ENCODE measurements around the gene NSUN4. TPM values are rescaled to one million over a fixed set of nuclear protein-coding genes. Genes with fewer than 3 reads are reported as not detected.
A peak's percentile ranks its signal among the peaks of the same experiment; 100 is the strongest.
"Not testable (repeated sequence)": the region's sequence is repeated elsewhere in the genome, so short reads cannot be mapped to it uniquely, and the experiment has no call there.

The NSUN4 gene
- polyA plus RNA-seq, 3 donors, result 8.5 to 12.8 (median 10.4) TPM

GRCh38 chr1:46364612-46365011, 24.0 kb downstream of the NSUN4 start:
- Histone ChIP-seq H3K36me3 (replicated peaks in 1 of 2; ENCODE audit: control insufficient read depth in 1 of 2, insufficient read depth in 2 of 2, low read length in 2 of 2) (peaks cover 59 to 69% of the 10 kb centered on the region in 2 donors), H3K27me3 (ENCODE audit: control insufficient read depth in 2 of 2, insufficient read depth in 2 of 2, low read length in 2 of 2) (no peaks in the 10 kb centered on the region), H3K79me2 (ENCODE audit: insufficient read depth, low read length) (no peaks in the 10 kb centered on the region), H3K4me1 (ENCODE audit: control insufficient read depth in 1 of 2, insufficient read depth in 2 of 2, low read length in 2 of 2) (peaks cover 7 to 9% of the 10 kb centered on the region in 2 donors), H4K20me1 (ENCODE audit: insufficient read depth, low read length) (no peaks in the 10 kb centered on the region), H2AFZ (ENCODE audit: insufficient read depth, low read depth, low read length, poor library complexity, severe bottlenecking) (no peak overlapping the region), H3K4me2 (replicated peaks; ENCODE audit: extremely low read depth, low read length, poor library complexity, severe bottlenecking) (no peak overlapping the region), H3K27ac (ENCODE audit: low read depth in 1 of 2, low read length in 2 of 2) (no peak overlapping the region), H3K9ac (ENCODE audit: insufficient read depth, low read length, poor library complexity, severe bottlenecking) (no peak overlapping the region), H3K9me3 (replicated peaks in 1 of 2; ENCODE audit: control insufficient read depth in 1 of 2, insufficient read depth in 1 of 2, low read length in 2 of 2) (no peaks in the 10 kb centered on the region), H3K4me3 (replicated peaks in 1 of 3; ENCODE audit: low read depth in 2 of 3, low read length in 3 of 3) (no peak overlapping the region)
- TF ChIP-seq CTCF (IDR thresholded peaks at IDR 0.05), result no peak
- Mint-ChIP-seq H3K4me1 (peaks cover 10% of the 10 kb centered on the region), H3K27me3 (ENCODE audit: low read depth in 3 of 3) (no peaks in the 10 kb centered on the region), H3K36me3 (peaks cover 56 to 65% of the 10 kb centered on the region in 2 donors), H3K27ac (no peak overlapping the region), H3K4me3 (no peak overlapping the region), H3K9me3 (no peaks in the 10 kb centered on the region)
- no peak for DNase-seq
- intact Hi-C loops (cut with micrococcal nuclease), result loop anchor here in 1 of 2 donors (5.0 kb wide), 1 partner anchor 38 kb away; no protein-coding TSS in a partner anchor
- 44% methylated on average over 1 of the region's 5 CpGs for WGBS (ENCODE audit: insufficient coverage)

DNA sequence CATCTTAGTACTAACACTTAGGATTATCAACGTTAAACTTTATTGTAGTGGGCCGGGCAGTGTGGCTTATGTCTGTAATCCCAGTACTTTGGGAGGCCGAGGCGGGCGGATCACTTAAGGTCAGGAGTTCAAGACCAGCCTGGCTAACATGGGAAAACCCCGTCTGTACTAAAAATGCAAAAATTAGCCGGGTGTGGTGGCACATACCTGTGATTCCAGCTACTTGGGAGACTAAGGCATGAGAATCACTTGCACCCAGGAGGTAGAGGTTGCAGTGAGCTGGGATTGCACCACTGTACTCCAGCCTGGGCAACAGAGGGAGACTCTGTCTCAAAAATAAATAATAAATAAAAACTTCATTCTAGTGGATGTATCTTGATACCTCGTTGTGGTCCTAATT, 25.2 kb downstream of the NSUN4 start:
- Mint-ChIP-seq H3K4me1 (peaks cover 21% of the 10 kb centered on the region), H3K36me3 (peaks cover 51 to 56% of the 10 kb centered on the region in 2 donors), H3K27ac (peak overlapping the region in 1 of 7 donors; percentile 35)
- H3K27me3 Mint-ChIP-seq (ENCODE audit: low read depth in 3 of 3); H3K27me3 ChIP-seq (ENCODE audit: control insufficient read depth in 2 of 2, insufficient read depth in 2 of 2, low read length in 2 of 2); DNase-seq; H3K4me3 ChIP-seq (replicated peaks in 1 of 3; ENCODE audit: low read depth in 2 of 3, low read length in 3 of 3); H3K9me3 ChIP-seq (replicated peaks in 1 of 2; ENCODE audit: control insufficient read depth in 1 of 2, insufficient read depth in 1 of 2, low read length in 2 of 2); H3K9ac ChIP-seq (ENCODE audit: insufficient read depth, low read length, poor library complexity, severe bottlenecking); H3K4me3 Mint-ChIP-seq; H2AFZ ChIP-seq (ENCODE audit: insufficient read depth, low read depth, low read length, poor library complexity, severe bottlenecking); H3K27ac ChIP-seq (ENCODE audit: low read depth in 1 of 2, low read length in 2 of 2); H3K9me3 Mint-ChIP-seq; H4K20me1 ChIP-seq (ENCODE audit: insufficient read depth, low read length); H3K4me2 ChIP-seq (replicated peaks; ENCODE audit: extremely low read depth, low read length, poor library complexity, severe bottlenecking); H3K79me2 ChIP-seq (ENCODE audit: insufficient read depth, low read length): not testable (repeated sequence)
- Histone ChIP-seq H3K4me1 (ENCODE audit: control insufficient read depth in 1 of 2, insufficient read depth in 2 of 2, low read length in 2 of 2) (peaks cover 19 to 21% of the 10 kb centered on the region in 2 donors), H3K36me3 (replicated peaks in 1 of 2; ENCODE audit: control insufficient read depth in 1 of 2, insufficient read depth in 2 of 2, low read length in 2 of 2) (peaks cover 54 to 62% of the 10 kb centered on the region in 2 donors)
- intact Hi-C loops (cut with micrococcal nuclease), result loop anchor here in 1 of 2 donors (5.0 kb wide), 1 partner anchor 37 kb away; no protein-coding TSS in a partner anchor
- WGBS (ENCODE audit: insufficient coverage), result 94% methylated on average over 2 of the region's 8 CpGs
